ENCODE data around the gene ABHD8. TPM values are rescaled to one million over a fixed set of nuclear protein-coding genes. Genes with fewer than 3 reads are reported as not detected.
A peak's percentile ranks its signal among the peaks of the same experiment; 100 is the strongest.

Gene ABHD8
- polyA plus RNA-seq, 3 donors: 11.3 to 14.9 (median 12.5) TPM

DNA sequence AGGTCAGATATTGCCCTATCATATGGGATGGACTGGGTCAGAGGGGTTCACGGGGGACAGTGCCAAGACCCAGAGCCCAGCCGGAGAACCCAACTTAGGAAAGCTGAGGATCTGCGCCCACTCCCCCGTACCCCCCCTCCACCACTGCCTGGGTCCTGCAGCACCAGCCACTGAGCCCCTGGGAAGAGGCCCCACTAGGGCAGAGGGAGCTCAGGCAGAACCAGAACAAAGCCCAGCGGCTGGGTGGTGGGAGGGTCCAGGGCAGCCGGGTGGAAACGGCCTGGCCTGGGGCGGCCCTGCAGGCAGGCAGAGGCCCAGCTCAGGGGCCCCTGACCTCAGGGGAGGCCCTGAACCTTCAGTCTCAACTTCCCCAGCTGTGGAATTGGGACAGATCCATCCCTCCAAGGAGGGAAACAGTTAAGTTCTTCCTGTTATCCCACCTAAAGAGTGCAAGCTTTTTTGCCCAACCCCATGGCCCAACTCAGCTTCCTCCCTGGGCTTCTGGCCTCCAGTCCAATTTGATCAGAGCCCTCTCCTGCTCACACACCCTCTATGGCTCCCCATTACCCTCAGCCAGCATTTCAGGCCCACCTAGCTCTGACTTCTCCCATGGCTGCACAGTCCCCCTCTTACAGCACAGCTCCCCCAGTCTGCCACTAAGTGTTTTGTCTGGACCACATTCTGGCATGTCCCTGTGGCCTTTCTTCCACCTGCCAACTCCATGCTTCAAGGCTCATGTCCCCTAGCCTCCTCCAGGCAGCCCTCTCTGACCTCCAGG lies 60.6 kb downstream of the ABHD8 start:
- Histone ChIP-seq H3K79me2 (ENCODE audit: insufficient read depth, low read length) (peaks cover 6% of the 10 kb centered on the region), H3K27ac (ENCODE audit: low read depth in 1 of 2, low read length in 2 of 2) (no peak overlapping the region), H3K36me3 (replicated peaks in 1 of 2; ENCODE audit: control insufficient read depth in 1 of 2, insufficient read depth in 2 of 2, low read length in 2 of 2) (peaks cover 0 to 6% of the 10 kb centered on the region in 2 donors), H3K4me2 (replicated peaks; ENCODE audit: extremely low read depth, low read length, poor library complexity, severe bottlenecking) (no peak overlapping the region), H3K27me3 (ENCODE audit: control insufficient read depth in 2 of 2, insufficient read depth in 2 of 2, low read length in 2 of 2) (peaks cover 0 to 7% of the 10 kb centered on the region in 2 donors), H3K4me3 (replicated peaks in 1 of 3; ENCODE audit: low read depth in 2 of 3, low read length in 3 of 3) (no peak overlapping the region), H2AFZ (ENCODE audit: insufficient read depth, low read depth, low read length, poor library complexity, severe bottlenecking) (no peak overlapping the region), H3K9ac (ENCODE audit: insufficient read depth, low read length, poor library complexity, severe bottlenecking) (no peak overlapping the region), H3K4me1 (ENCODE audit: control insufficient read depth in 1 of 2, insufficient read depth in 2 of 2, low read length in 2 of 2) (peaks cover 20 to 32% of the 10 kb centered on the region in 2 donors), H3K9me3 (replicated peaks in 1 of 2; ENCODE audit: control insufficient read depth in 1 of 2, insufficient read depth in 1 of 2, low read length in 2 of 2) (no peaks in the 10 kb centered on the region), H4K20me1 (ENCODE audit: insufficient read depth, low read length) (peaks cover 31% of the 10 kb centered on the region)
- TF ChIP-seq, protein P1, sequence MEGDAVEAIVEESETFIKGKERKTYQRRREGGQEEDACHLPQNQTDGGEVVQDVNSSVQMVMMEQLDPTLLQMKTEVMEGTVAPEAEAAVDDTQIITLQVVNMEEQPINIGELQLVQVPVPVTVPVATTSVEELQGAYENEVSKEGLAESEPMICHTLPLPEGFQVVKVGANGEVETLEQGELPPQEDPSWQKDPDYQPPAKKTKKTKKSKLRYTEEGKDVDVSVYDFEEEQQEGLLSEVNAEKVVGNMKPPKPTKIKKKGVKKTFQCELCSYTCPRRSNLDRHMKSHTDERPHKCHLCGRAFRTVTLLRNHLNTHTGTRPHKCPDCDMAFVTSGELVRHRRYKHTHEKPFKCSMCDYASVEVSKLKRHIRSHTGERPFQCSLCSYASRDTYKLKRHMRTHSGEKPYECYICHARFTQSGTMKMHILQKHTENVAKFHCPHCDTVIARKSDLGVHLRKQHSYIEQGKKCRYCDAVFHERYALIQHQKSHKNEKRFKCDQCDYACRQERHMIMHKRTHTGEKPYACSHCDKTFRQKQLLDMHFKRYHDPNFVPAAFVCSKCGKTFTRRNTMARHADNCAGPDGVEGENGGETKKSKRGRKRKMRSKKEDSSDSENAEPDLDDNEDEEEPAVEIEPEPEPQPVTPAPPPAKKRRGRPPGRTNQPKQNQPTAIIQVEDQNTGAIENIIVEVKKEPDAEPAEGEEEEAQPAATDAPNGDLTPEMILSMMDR (IDR thresholded peaks at IDR 0.05): no peak
- H3K27ac Mint-ChIP-seq: peak overlapping the region in 1 of 7 donors; percentile 25
- peaks cover 7 to 19% (median 15%) of the 10 kb centered on the region in 3 donors for H3K27me3 Mint-ChIP-seq (ENCODE audit: low read depth in 3 of 3)
- peak overlapping the region in 1 of 2 donors; percentile 62 for H3K4me3 Mint-ChIP-seq
- H3K36me3 Mint-ChIP-seq: peaks cover 7 to 10% of the 10 kb centered on the region in 2 donors
- WGBS (ENCODE audit: insufficient coverage): no CpG with 5 or more reads among the region's 8 CpGs
- DNase-seq: no peak
- H3K9me3 Mint-ChIP-seq: peaks cover 0 to 6% (median 3%) of the 10 kb centered on the region in 7 donors
- peaks cover 26% of the 10 kb centered on the region for H3K4me1 Mint-ChIP-seq
- intact Hi-C loops (cut with micrococcal nuclease): no loop called here

Other genes with a start within 250 kb of the ABHD8 start
- 1 to 10 TPM; 2.5 to 9.3 (median 4.4) TPM for gene HAUS8, start 228.0 kb downstream of the ABHD8 start, polyA plus RNA-seq
- gene MYO9B, start 227.6 kb downstream of the ABHD8 start, polyA plus RNA-seq: 100 to 1,000 TPM in 1 of 3 donors, 1 to 10 TPM in 2; 5.9 to 366 (median 7.5) TPM
- 10 to 100 TPM; 26.5 to 39.8 (median 29.7) TPM for gene USE1, start 88.1 kb downstream of the ABHD8 start, polyA plus RNA-seq
- 10 to 100 TPM; 31.8 to 59.9 (median 57.6) TPM for gene OCEL1, start 77.2 kb downstream of the ABHD8 start, polyA plus RNA-seq
- 1 to 10 TPM in 2 of 3 donors, under 1 TPM in 1; 0.87 to 5.1 (median 1.7) TPM for gene NR2F6, start 57.5 kb downstream of the ABHD8 start, polyA plus RNA-seq
- not detected for gene USHBP1, start 38.7 kb downstream of the ABHD8 start, polyA plus RNA-seq
- gene BABAM1, start 36.0 kb downstream of the ABHD8 start, polyA plus RNA-seq: 100 to 1,000 TPM in 1 of 3 donors, 10 to 100 TPM in 2; 76.9 to 106 (median 90.3) TPM
- gene ANKLE1, start 21.5 kb downstream of the ABHD8 start, polyA plus RNA-seq: 1 to 10 TPM; 1.3 to 8.5 (median 2.2) TPM
- 100 to 1,000 TPM in 2 of 3 donors, 10 to 100 TPM in 1; 13.2 to 208 (median 155) TPM for gene MRPL34, start 2.4 kb upstream of the ABHD8 start, polyA plus RNA-seq
- 10 to 100 TPM; 22.5 to 49.5 (median 23.8) TPM for gene DDA1, start 6.1 kb upstream of the ABHD8 start, polyA plus RNA-seq
- gene ANO8, start 31.4 kb upstream of the ABHD8 start, polyA plus RNA-seq: 10 to 100 TPM in 1 of 3 donors, under 1 TPM in 1, not detected in 1; 0.11 to 14.1 TPM
- 10 to 100 TPM in 1 of 3 donors, 1 to 10 TPM in 2; 1.0 to 22.0 (median 1.7) TPM for gene GTPBP3, start 34.1 kb upstream of the ABHD8 start, polyA plus RNA-seq
- gene PLVAP, start 73.9 kb upstream of the ABHD8 start, polyA plus RNA-seq: under 1 TPM in 2 of 3 donors, not detected in 1; 0.08 to 0.81 TPM
- gene CCDC194, start 90.8 kb upstream of the ABHD8 start, polyA plus RNA-seq: under 1 TPM in 1 of 3 donors, not detected in 2; 0.52 TPM
- 100 to 1,000 TPM; 225 to 284 (median 272) TPM for gene BST2, start 102.2 kb upstream of the ABHD8 start, polyA plus RNA-seq
- 10 to 100 TPM; 43.2 to 47.8 (median 43.7) TPM for gene MVB12A, start 116.6 kb upstream of the ABHD8 start, polyA plus RNA-seq
- gene TMEM221, start 145.2 kb upstream of the ABHD8 start, polyA plus RNA-seq: not detected
- gene NXNL1, start 157.5 kb upstream of the ABHD8 start, polyA plus RNA-seq: not detected
- gene SLC27A1, start 167.1 kb upstream of the ABHD8 start, polyA plus RNA-seq: 10 to 100 TPM; 27.1 to 36.5 (median 27.6) TPM
- gene PGLS, start 208.2 kb upstream of the ABHD8 start, polyA plus RNA-seq: 100 to 1,000 TPM; 116 to 158 (median 141) TPM